ENCODE measurements around the gene SLC29A3. TPM values are rescaled to one million over a fixed set of nuclear protein-coding genes. Genes with fewer than 3 reads are reported as not detected.

The SLC29A3 gene
- total RNA-seq, 2 experiments from 2014 or later, result 2.6 to 3.2 TPM

DNA sequence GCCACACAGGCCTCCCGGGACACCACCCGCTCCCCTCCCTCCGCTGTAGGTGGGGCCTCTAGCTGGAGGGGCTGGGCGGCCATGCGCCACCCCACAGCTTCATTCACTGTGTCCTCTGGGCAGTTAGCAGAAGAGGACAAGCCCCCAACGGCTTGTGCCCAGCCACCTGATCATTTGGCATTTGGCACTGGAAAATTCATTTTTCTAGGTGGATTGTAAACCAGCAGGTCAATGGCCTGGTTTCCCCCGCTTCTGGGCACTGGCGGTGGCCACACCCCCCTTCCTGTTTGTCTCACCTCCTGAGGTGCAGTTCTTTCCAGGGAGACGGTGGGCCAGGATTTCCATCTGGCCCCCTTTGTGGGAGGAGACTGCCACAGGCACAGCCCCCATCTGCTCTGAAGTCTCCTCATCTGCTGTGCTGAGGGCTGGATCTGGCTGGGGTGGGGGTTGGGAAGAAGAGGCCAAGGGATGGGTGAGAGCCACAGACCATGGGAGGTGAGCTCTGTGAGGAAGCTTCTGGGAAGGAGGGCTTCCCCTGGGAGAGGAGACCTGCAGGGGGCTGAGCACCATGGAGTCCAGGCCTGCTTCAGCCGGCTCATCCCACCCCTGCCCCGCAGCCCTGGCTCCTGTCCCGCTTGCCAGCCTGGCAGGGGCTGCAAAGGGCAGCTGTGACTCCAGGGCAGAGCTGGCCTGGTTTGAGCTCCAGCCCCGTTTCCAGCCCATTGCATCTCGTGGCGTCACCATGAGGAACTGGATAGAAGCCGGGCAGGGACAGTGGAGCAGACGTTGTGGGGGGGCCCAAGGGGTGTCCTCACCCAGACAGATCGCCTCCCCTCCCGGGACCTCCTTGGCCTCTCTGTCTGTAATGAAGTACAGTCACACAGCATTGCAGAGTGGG, 40.1 kb upstream of the SLC29A3 start:
- Mint-ChIP-seq H3K36me3 (ENCODE audit: low read depth) (no peaks in the 10 kb centered on the region), H3K4me3 (no peak overlapping the region), H3K27ac (no peak overlapping the region), H3K9me3 (no peaks in the 10 kb centered on the region), H3K4me1 (no peaks in the 10 kb centered on the region), H3K27me3 (no peaks in the 10 kb centered on the region)
- DNase-seq, result no peak
- CTCF ChIA-PET, result no interaction called here
- POLR2A ChIA-PET, result no interaction called here

DNA sequence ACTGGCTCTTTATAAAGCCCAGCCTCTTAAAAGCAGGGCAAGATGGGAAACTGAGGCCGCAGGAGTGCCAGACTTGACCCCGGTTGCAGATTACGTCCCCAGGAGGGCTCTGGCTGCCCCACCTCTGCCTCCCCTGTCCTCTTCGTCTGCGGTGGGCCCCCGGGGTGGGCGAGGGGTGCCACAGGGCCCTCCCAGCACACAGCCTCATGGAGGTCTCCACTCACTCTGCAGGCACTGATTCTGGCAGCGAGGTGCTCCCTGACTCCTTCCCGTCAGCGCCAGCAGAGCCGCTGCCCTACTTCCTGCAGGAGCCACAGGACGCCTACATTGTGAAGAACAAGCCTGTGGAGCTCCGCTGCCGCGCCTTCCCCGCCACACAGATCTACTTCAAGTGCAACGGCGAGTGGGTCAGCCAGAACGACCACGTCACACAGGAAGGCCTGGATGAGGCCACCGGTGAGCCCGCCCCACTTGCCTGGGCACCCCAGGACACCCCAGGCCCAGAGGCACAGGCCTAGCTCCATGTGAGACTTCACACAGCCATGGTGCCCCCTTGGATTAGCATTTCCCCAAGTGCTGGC, 39.4 kb upstream of the SLC29A3 start:
- no peak for DNase-seq
- H3K4me1 Mint-ChIP-seq, result no peaks in the 10 kb centered on the region
- no peaks in the 10 kb centered on the region for H3K36me3 Mint-ChIP-seq (ENCODE audit: low read depth)
- H3K9me3 Mint-ChIP-seq, result no peaks in the 10 kb centered on the region
- ChIA-PET CTCF (interaction anchor here (1.4 kb wide), 1 partner anchor 8 kb away, joined by 4 read pairs; no protein-coding TSS in a partner anchor), POLR2A (no interaction called here)
- no peak overlapping the region for H3K4me3 Mint-ChIP-seq
- H3K27me3 Mint-ChIP-seq, result no peaks in the 10 kb centered on the region
- H3K27ac Mint-ChIP-seq, result no peak overlapping the region

DNA sequence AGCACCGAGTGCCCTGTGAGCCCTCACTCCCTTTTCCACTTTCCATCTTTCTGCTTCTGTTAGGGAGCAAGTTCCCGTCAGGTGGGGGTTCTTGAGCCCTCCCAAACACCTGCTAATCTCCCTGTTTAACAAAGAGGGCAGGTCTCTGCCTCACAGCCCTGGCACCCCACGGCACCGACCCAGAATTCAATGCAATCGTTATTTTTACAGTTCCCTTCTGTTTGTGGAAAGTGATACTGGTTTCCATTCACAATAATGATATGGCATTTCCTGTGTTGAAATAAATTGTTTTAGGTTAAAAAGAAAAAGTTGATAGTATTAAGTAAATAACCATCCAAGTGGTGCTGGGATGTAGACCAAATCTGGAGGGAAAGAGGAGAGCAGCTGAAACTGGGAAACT, 38.8 kb upstream of the SLC29A3 start:
- H3K36me3 Mint-ChIP-seq (ENCODE audit: low read depth), result no peaks in the 10 kb centered on the region
- no peaks in the 10 kb centered on the region for H3K9me3 Mint-ChIP-seq
- ChIA-PET CTCF (interaction anchor here (1.4 kb wide), 1 partner anchor 9 kb away, joined by 4 read pairs; no protein-coding TSS in a partner anchor), POLR2A (no interaction called here)
- H3K4me3 Mint-ChIP-seq, result no peak overlapping the region
- no peaks in the 10 kb centered on the region for H3K27me3 Mint-ChIP-seq
- H3K27ac Mint-ChIP-seq, result no peak overlapping the region
- no peak for DNase-seq
- H3K4me1 Mint-ChIP-seq, result no peaks in the 10 kb centered on the region

DNA sequence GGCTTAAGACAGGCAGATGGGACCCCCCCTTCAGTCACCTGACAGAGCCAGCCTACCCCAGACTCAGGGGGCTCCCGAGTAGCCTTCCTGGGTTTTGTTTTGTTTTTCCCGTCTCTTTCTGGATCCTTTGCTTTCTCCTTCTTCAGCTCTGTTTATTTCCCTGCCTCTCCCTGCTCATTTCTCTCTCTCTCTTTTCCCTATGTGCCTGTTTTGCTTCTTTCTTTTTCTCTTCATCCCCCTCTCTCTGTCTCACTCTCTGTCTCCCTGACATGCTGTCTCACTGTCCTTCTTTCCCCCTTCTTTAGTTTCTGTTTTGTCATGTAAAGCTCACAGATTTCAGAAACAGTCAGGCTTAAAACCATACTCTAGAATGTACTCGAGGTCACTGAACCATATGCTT, 38.2 kb upstream of the SLC29A3 start:
- ChIA-PET POLR2A (no interaction called here), CTCF (interaction anchor here (1.4 kb wide), 1 partner anchor 10 kb away, joined by 4 read pairs; no protein-coding TSS in a partner anchor)
- Mint-ChIP-seq H3K4me3 (no peak overlapping the region), H3K27ac (no peak overlapping the region), H3K36me3 (ENCODE audit: low read depth) (no peaks in the 10 kb centered on the region), H3K4me1 (no peaks in the 10 kb centered on the region), H3K27me3 (no peaks in the 10 kb centered on the region), H3K9me3 (no peaks in the 10 kb centered on the region)
- DNase-seq, result no peak

DNA sequence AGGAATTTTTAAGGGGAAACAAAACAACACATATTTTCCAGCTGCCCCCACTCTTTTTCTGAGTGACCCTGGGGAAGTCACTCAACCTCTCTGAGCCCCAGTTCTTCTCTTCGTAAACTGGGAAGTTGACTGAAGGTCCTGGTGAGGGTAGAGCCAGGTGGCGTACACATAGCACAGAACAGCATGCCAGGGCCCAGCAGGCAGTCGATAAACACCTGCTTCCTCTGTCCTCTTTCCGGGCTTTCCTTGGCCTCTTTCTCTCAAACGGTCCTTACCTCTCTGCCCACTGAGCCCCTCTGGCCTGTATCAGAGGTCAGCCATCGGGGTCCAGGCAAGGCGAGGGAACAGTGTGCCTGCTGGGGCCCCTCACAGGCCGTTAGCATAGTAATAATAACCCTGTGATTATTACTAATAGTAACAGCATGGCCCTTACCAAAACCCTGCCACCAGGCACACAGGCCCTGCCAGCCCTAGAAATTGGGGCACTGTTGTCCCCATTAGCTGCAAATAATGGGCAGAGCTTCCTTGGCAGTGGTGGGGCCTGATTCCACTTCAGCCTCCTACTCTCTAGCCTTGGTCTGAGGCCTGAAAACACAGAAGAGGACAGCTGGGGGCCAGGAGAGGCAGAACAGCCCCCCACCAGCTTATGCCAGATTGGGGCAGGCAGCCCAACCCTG, 37.3 kb upstream of the SLC29A3 start:
- no peaks in the 10 kb centered on the region for H3K27me3 Mint-ChIP-seq
- CTCF ChIA-PET, result interaction anchor here (0.6 kb wide), 1 partner anchor 13 kb away, joined by 3 read pairs; no protein-coding TSS in a partner anchor
- H3K27ac Mint-ChIP-seq, result no peak overlapping the region
- no peak overlapping the region for H3K4me3 Mint-ChIP-seq
- POLR2A ChIA-PET, result no interaction called here
- no peaks in the 10 kb centered on the region for H3K36me3 Mint-ChIP-seq (ENCODE audit: low read depth)
- no peak for DNase-seq
- no peaks in the 10 kb centered on the region for H3K9me3 Mint-ChIP-seq
- no peaks in the 10 kb centered on the region for H3K4me1 Mint-ChIP-seq

DNA sequence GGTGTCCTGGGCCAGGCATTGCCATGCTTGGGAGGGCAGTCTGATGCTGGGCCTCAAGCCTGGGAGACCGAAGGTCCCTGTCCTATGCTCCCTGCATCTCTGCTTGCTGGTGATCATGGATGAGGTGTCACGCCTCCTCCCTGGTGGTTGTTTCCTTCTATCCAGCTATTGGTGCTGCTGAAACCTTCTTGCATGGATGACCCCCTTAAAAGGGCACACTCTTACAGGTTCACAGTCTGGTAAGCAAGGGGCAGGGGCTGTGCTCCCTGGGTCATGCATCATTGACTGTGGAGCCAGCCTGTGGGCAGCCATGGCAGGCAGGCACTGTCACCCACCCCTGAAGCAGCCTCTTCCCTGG, 36.8 kb upstream of the SLC29A3 start:
- Mint-ChIP-seq H3K4me1 (no peaks in the 10 kb centered on the region), H3K4me3 (no peak overlapping the region), H3K27ac (no peak overlapping the region), H3K9me3 (no peaks in the 10 kb centered on the region), H3K27me3 (no peaks in the 10 kb centered on the region), H3K36me3 (ENCODE audit: low read depth) (no peaks in the 10 kb centered on the region)
- CTCF ChIA-PET, result no interaction called here
- no peak for DNase-seq
- POLR2A ChIA-PET, result no interaction called here

DNA sequence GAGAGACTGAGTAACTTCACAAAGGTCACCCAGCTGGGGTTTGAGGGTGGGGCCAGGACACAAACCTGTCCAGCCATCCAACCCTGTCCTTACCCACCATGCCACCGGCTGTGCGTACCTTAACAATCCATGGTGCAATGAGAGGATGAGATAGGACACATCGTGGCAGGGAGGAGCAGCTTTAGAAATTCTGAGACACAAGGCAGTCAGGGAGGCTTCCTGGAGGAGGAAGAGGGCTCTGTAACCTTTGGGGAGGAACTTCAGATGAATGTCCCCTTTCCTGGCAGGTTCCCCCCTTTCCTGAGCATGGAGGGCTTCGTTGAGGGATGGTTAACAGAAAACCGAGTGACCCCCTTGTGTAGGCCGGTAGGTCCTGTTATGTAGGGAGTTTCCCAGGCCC, 35.6 kb upstream of the SLC29A3 start:
- H3K36me3 Mint-ChIP-seq (ENCODE audit: low read depth), result no peaks in the 10 kb centered on the region
- no peaks in the 10 kb centered on the region for H3K27me3 Mint-ChIP-seq
- no peak overlapping the region for H3K4me3 Mint-ChIP-seq
- H3K9me3 Mint-ChIP-seq, result no peaks in the 10 kb centered on the region
- no peak overlapping the region for H3K27ac Mint-ChIP-seq
- ChIA-PET POLR2A (no interaction called here), CTCF (no interaction called here)
- H3K4me1 Mint-ChIP-seq, result no peaks in the 10 kb centered on the region
- no peak for DNase-seq

DNA sequence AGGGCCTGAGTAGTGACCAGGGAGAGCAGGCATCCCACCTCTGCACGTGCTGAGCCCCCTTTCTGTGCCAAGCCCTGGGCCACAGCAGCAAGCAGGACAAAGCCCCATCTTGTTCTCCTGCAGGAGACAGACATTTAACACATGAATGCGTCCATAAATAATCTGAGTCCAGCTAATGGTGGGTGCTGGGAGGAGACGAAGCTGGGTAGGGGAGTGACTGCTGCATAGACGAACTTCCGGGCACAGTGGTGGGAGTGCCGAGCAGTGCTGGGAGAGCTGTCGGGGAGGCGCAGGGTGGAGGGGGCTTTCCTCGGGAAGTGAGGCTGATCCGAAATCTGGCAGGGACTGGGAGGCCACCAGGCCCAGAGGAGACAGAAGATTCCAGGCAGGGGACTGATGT, 35.2 kb upstream of the SLC29A3 start:
- no peaks in the 10 kb centered on the region for H3K9me3 Mint-ChIP-seq
- POLR2A ChIA-PET, result no interaction called here
- H3K4me1 Mint-ChIP-seq, result no peaks in the 10 kb centered on the region
- H3K36me3 Mint-ChIP-seq (ENCODE audit: low read depth), result no peaks in the 10 kb centered on the region
- H3K4me3 Mint-ChIP-seq, result no peak overlapping the region
- H3K27me3 Mint-ChIP-seq, result no peaks in the 10 kb centered on the region
- CTCF ChIA-PET, result no interaction called here
- no peak overlapping the region for H3K27ac Mint-ChIP-seq
- no peak for DNase-seq

DNA sequence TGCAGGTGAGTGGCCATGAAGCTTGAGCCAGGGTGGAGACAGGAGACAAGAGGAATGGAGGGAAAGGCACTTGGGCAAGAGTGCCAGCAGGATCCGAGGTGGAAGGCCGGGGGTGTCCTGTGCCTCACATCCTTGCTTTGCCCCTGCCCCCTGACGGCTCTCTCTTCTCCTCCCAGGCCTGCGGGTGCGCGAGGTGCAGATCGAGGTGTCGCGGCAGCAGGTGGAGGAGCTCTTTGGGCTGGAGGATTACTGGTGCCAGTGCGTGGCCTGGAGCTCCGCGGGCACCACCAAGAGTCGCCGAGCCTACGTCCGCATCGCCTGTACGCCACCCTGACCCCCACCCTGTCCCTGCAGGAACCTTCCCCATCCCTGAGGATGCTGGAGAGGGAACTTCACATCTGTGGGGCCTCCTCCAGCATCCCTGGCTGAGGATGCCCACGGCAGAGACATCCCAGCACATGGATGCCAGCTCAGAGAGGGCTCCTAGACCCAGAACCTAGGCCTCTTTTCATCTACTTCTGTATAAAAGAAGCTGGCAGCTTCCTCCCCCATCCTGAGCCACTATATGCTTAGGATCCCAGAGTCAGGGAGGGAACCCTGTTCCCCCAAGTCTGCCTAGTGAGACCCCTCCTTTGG, 34.4 kb upstream of the SLC29A3 start:
- CTCF ChIA-PET, result interaction anchor here (0.7 to 2.0 kb wide), 3 partner anchors 14 to 360 kb away, joined by 3 to 7 read pairs (median 6); no protein-coding TSS in a partner anchor
- Mint-ChIP-seq H3K36me3 (ENCODE audit: low read depth) (no peaks in the 10 kb centered on the region), H3K4me3 (no peak overlapping the region), H3K9me3 (no peaks in the 10 kb centered on the region), H3K27ac (no peak overlapping the region), H3K4me1 (no peaks in the 10 kb centered on the region), H3K27me3 (no peaks in the 10 kb centered on the region)
- POLR2A ChIA-PET, result no interaction called here
- no peak for DNase-seq

DNA sequence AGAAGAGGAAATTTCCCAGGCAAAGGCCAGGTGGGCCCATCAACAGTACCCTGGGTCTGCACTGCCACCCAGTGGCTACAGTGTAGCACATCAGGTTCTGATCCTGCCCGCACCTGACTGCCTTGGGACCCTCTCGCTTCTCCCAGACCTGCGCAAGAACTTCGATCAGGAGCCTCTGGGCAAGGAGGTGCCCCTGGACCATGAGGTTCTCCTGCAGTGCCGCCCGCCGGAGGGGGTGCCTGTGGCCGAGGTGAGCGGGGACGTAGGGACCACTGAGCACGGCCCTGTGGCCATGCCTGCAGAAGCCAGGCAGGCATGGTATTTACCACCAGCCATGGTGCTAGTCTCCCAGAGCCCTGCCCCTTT, 33.9 kb upstream of the SLC29A3 start:
- H3K9me3 Mint-ChIP-seq, result no peaks in the 10 kb centered on the region
- H3K4me1 Mint-ChIP-seq, result no peaks in the 10 kb centered on the region
- POLR2A ChIA-PET, result no interaction called here

DNA sequence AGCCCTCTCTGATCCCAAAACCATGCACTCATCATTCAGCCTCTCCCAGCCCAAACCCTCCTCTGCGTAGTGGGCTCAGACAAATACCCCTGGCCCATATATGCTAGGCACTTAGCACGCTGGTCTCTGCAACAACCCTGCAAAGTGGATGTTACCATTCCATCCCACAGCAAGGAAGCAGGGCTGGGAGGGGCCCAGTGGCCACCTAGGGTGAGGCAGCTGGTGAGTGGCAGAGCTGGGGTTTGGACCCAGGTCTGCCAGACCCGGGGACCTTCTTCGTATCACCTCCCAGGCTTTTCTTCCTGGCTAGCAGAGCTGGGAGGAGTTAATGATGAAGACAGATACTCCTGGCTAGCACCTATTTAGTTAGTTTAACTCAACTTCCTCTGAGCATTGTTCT, 33.1 kb upstream of the SLC29A3 start:
- no peak for DNase-seq
- no peaks in the 10 kb centered on the region for H3K4me1 Mint-ChIP-seq
- POLR2A ChIA-PET, result no interaction called here

More for the DNA sequence above, 33.9 kb upstream of the SLC29A3 start:
- Mint-ChIP-seq H3K27me3 (no peaks in the 10 kb centered on the region), H3K36me3 (ENCODE audit: low read depth) (no peaks in the 10 kb centered on the region), H3K4me3 (no peak overlapping the region), H3K27ac (no peak overlapping the region)
- CTCF ChIA-PET, result interaction anchor here (0.7 to 2.0 kb wide), 3 partner anchors 14 to 361 kb away, joined by 3 to 7 read pairs (median 6); no protein-coding TSS in a partner anchor
- DNase-seq, result peak; percentile 25

DNA sequence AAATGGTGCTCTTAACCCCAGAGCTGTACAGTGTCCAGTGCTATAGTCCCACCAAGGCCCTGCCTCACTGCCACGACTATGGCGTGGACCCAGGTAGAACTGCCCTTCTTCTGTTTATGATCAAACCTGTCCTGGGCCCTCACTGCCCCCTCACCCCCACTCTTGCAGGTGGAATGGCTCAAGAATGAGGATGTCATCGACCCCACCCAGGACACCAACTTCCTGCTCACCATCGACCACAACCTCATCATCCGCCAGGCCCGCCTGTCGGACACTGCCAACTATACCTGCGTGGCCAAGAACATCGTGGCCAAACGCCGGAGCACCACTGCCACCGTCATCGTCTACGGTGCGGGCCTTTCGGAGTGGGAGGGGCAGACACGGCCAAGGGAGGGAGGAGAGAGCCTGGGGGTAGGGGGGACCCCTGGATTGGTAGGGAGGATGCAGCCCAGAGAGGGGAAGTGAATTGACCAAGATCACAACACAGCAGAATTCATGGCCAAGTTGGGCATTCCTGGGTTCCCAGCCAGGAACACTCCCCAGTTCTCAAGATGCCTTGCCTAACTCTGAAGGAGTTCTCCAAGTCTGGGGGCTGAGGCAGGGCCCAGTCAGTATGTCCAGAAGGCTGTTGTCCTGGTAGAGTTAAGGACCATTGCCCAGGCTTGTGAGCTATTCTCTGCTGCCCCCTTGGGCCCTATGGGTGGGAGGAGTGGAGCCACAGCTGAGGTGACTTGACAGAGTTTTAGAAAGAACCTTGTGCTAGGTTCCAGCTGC, 32.4 kb upstream of the SLC29A3 start:
- no peak for DNase-seq
- no peaks in the 10 kb centered on the region for H3K36me3 Mint-ChIP-seq (ENCODE audit: low read depth)
- CTCF ChIA-PET, result no interaction called here

More for the DNA sequence above, 33.1 kb upstream of the SLC29A3 start:
- CTCF ChIA-PET, result interaction anchor here (2.0 kb wide), 1 partner anchor 361 kb away, joined by 6 read pairs; no protein-coding TSS in a partner anchor
- no peaks in the 10 kb centered on the region for H3K36me3 Mint-ChIP-seq (ENCODE audit: low read depth)
- H3K9me3 Mint-ChIP-seq, result no peaks in the 10 kb centered on the region
- H3K27ac Mint-ChIP-seq, result no peak overlapping the region
- no peaks in the 10 kb centered on the region for H3K27me3 Mint-ChIP-seq
- no peak overlapping the region for H3K4me3 Mint-ChIP-seq

More for the DNA sequence above, 32.4 kb upstream of the SLC29A3 start:
- Mint-ChIP-seq H3K4me3 (no peak overlapping the region), H3K27me3 (no peaks in the 10 kb centered on the region), H3K27ac (no peak overlapping the region), H3K9me3 (no peaks in the 10 kb centered on the region), H3K4me1 (no peaks in the 10 kb centered on the region)
- POLR2A ChIA-PET, result no interaction called here
